IMR-90 (cell line): ENCODE results near the gene NDUFAF8.

Source experiments
- BHLHE40 ChIP-seq: fragments of 150-350 bp; IDR thresholded peaks from 2 replicates; pipeline ENCODE4 v1.6.1; 2016; ENCODE audit warnings: mild to moderate bottlenecking, low read depth, low read length
- CHD1 ChIP-seq: IDR thresholded peaks from 2 replicates; pipeline ENCODE4 v1.6.1; 2012; ENCODE audit warnings: low read depth, low read length, improper control_type of control experiment
- CTCF ChIP-seq: conservative IDR thresholded peaks from 2 replicates; pipeline ENCODE4 v1.5.1; 2012; ENCODE audit warnings: mild to moderate bottlenecking, low read depth, low read length, improper control_type of control experiment
- FOS ChIP-seq: fragments of 150-350 bp; IDR thresholded peaks from 2 replicates; pipeline ENCODE4 v1.6.1; 2016; ENCODE audit warnings: low read depth, low read length
- MAZ ChIP-seq: IDR thresholded peaks from 2 replicates; pipeline ENCODE4 v1.6.1; 2012; ENCODE audit warnings: low read depth, mild to moderate bottlenecking, low read length, improper control_type of control experiment, moderate library complexity, borderline replicate concordance
- MXI1 ChIP-seq: IDR thresholded peaks from 2 replicates; pipeline ENCODE4 v1.6.1; 2012; ENCODE audit warnings: low read depth, mild to moderate bottlenecking, low read length, moderate library complexity, borderline replicate concordance
- NFE2L2 ChIP-seq: fragments of 150-350 bp; IDR thresholded peaks from 2 replicates; pipeline ENCODE4 v1.6.1; 2016; ENCODE audit warnings: low read depth, mild to moderate bottlenecking, low read length
- POLR2A ChIP-seq: IDR thresholded peaks from 2 replicates; pipeline ENCODE4 v1.6.1; 2012; ENCODE audit warnings: mild to moderate bottlenecking, low read depth, low read length
- RAD21 ChIP-seq: IDR thresholded peaks from 2 replicates; pipeline ENCODE4 v1.6.1; 2012; ENCODE audit warnings: low read length, improper control_type of control experiment
- RCOR1 ChIP-seq: IDR thresholded peaks from 2 replicates; pipeline ENCODE4 v1.6.1; 2012; ENCODE audit warnings: mild to moderate bottlenecking, low read length, improper control_type of control experiment; ENCODE audit not compliant: insufficient replicate concordance
- SMC3 ChIP-seq: fragments of 150-350 bp; IDR thresholded peaks from 2 replicates; pipeline ENCODE4 v1.6.1; 2016; ENCODE audit warnings: low read depth, mild to moderate bottlenecking, antibody characterized with exemption, low read length, moderate library complexity
- USF2 ChIP-seq: fragments of 150-350 bp; IDR thresholded peaks from 2 replicates; pipeline ENCODE4 v1.6.1; 2017; ENCODE audit warnings: mild to moderate bottlenecking, antibody characterized with exemption, low read length, low read depth

- no peak for TF ChIP-seq POLR2A
- no peak for TF ChIP-seq SMC3
- TF ChIP-seq CTCF: no peak
- no peak for TF ChIP-seq MAZ
- no peak for TF ChIP-seq MXI1
- TF ChIP-seq RCOR1: no peak
- no peak for TF ChIP-seq NFE2L2
- no peak for TF ChIP-seq USF2
- TF ChIP-seq FOS: no peak
- TF ChIP-seq BHLHE40: no peak
- TF ChIP-seq CHD1: no peak
- no peak for TF ChIP-seq RAD21
Observed at GRCh38 chr17:81232616-81233241, 6.4 kb upstream of the NDUFAF8 start.
